HT1080 (cell line): ENCODE results near the gene MED4. TPM values are rescaled to one million over a fixed set of nuclear protein-coding genes. Genes with fewer than 3 reads are reported as not detected.

Experiments used
- DNase-seq: peaks from one replicate; pipeline ENCODE4 v3.0.0-alpha.2; 2015; ENCODE audit warnings: low read depth
- polyA plus RNA-seq, 2 experiments: library from polyadenylated mRNA; depleted of rRNA; stranded (reverse); fragments of >200 nt; gene quantifications; 2 replicates each; pipeline ENCODE4 v1.2.3, GENCODE V29; 2015
- total RNA-seq: library from RNA; depleted of rRNA; stranded (reverse); fragments of >200 nt; shearing (Covaris generic); gene quantifications from 2 replicates; pipeline ENCODE4 v1.2.3, GENCODE V29; 2014; rRNA removed

Gene MED4
- total RNA-seq, result 45.3 and 48.1 TPM in 2 replicates
- polyA plus RNA-seq (2015; cell fraction: cytosol; rRNA removed), result 58.8 and 61.3 TPM in 2 replicates
- 29.5 and 29.9 TPM in 2 replicates for polyA plus RNA-seq (2015; cell fraction: nucleus; rRNA removed)

- peak; percentile 94 for DNase-seq
Observed at GRCh38 chr13:48094781-48095502, at the start of gene MED4. TSS of gene MED4 (minus strand) at chr13:48095104. CDS start at chr13:48095078, 26 bp downstream.

- DNase-seq, result no peak
Observed at GRCh38 chr13:48144413-48145035, 49.6 kb upstream of the MED4 start.

GRCh38 chr13:48142436-48142835, 47.5 kb upstream of the MED4 start:
- no peak for DNase-seq

GRCh38 chr13:48138270-48138669, 43.4 kb upstream of the MED4 start:
- no peak for DNase-seq

- DNase-seq, result no peak
Observed at GRCh38 chr13:48132961-48133360, 38.1 kb upstream of the MED4 start.

- no peak for DNase-seq
Observed at GRCh38 chr13:48131533-48131932, 36.6 kb upstream of the MED4 start.

- peak; percentile 65 for DNase-seq
Observed at GRCh38 chr13:48126944-48127830, 32.3 kb upstream of the MED4 start.

- DNase-seq, result no peak
Observed at GRCh38 chr13:48125794-48126228, 30.9 kb upstream of the MED4 start.

- DNase-seq, result no peak
Observed at GRCh38 chr13:48123812-48124211, 28.9 kb upstream of the MED4 start.

GRCh38 chr13:48121733-48122132, 26.8 kb upstream of the MED4 start:
- DNase-seq, result no peak

GRCh38 chr13:48120241-48120640, 25.3 kb upstream of the MED4 start:
- DNase-seq, result no peak

GRCh38 chr13:48118030-48118429, 23.1 kb upstream of the MED4 start:
- no peak for DNase-seq

GRCh38 chr13:48116808-48117207, 21.9 kb upstream of the MED4 start:
- no peak for DNase-seq

GRCh38 chr13:48113756-48114130, 18.8 kb upstream of the MED4 start:
- no peak for DNase-seq

- DNase-seq, result no peak
Observed at GRCh38 chr13:48112896-48113755, 18.2 kb upstream of the MED4 start.

GRCh38 chr13:48110931-48111721, 16.2 kb upstream of the MED4 start:
- peak; percentile 81 for DNase-seq

- DNase-seq, result peak; percentile 73
Observed at GRCh38 chr13:48110132-48110868, 15.4 kb upstream of the MED4 start.

- no peak for DNase-seq
Observed at GRCh38 chr13:48108106-48108505, 13.2 kb upstream of the MED4 start.

- no peak for DNase-seq
Observed at GRCh38 chr13:48097793-48098192, 2.9 kb upstream of the MED4 start.
